GM18867 (cell line): Measurements from ENCODE around the gene S1PR2.
"Not testable (repeated sequence)": the region's sequence is repeated elsewhere in the genome, so short reads cannot be mapped to it uniquely, and the experiment has no call there.

Experiments
- ATAC-seq: cut with Tn5 transposase; IDR thresholded peaks from one replicate; pipeline ENCODE4 v1.9.1; 2021; ENCODE audit warnings: mild to moderate bottlenecking, moderate library complexity; ENCODE audit not compliant: unreplicated experiment

Gene S1PR2

DNA sequence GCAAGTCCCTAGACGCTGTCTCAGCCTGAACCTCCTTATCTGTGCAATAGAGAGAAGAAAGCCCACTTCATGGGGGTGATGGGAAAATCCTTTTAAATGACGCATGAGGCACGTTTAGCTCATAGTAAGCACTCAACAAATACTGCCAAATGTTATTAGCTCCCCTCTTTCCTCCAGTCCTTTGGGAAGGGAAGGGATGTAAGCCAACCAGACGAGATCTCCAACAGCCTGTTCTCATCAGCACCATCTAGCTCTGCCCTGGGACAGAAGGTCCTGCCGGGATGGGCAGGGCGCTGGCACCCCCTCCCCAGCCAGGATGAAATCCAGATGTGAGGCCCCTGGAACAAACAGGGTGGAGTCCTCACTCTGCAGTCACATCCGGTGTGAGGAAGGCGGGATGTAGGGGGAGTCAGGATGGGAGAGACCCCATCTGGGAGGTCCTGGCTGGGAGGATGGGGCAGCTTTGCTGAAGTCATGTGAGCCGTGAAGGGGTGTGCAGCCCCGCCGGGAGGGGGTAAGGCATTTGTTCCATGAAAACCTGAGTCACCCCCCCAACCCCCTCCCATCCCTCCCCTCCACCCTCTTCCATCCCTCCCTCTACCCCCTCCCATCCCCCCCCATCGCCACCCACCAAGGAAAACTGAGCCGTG lies 4.6 kb downstream of the S1PR2 start:
- no peak for ATAC-seq

- no peak for ATAC-seq
Measured at GRCh38 chr19:10226021-10226375, 5.1 kb downstream of the S1PR2 start.

- no peak for ATAC-seq
Measured at GRCh38 chr19:10224337-10224736, 6.8 kb downstream of the S1PR2 start.

- ATAC-seq: no peak
Measured at GRCh38 chr19:10223488-10224213, 7.5 kb downstream of the S1PR2 start.

DNA sequence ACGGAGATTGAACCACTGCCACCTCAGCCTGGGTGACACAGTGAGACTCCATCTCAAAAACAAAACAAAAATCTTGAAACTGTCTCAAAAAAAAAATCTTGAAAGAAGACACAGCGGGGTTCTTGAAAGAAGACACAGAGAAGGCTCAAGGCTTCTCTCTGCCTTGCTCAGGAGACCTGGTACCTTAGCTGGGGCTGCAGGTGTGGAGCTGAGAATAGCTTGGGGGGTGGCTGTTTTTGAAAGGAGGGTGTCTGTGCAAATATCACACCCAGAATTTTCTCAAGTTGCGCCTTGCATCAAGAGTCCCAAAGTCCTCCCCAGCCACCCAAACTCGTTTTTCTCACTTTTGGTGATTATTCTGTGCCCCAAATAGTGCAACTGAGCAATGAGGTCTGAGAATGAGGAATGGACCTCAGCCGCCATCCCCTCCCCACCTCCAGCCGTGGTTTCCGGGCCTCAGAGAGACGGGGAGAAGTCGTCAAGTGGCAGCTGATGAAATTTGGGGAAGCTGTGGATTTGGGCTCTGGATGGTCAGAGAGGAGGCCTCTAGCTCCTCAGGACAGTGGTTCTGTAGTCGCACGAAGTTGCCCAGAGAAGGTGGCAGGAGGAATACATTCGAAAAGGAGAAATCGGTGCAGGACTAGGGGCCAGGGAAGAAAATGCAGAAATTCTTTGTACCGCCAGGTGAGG lies 8.8 kb downstream of the S1PR2 start:
- ATAC-seq: no peak

- ATAC-seq: no peak
Measured at GRCh38 chr19:10220695-10221094, 10.4 kb downstream of the S1PR2 start.

- peak; percentile 66 for ATAC-seq
Measured at GRCh38 chr19:10219678-10220077, 11.5 kb downstream of the S1PR2 start.

GRCh38 chr19:10217085-10217484 lies 14.0 kb downstream of the S1PR2 start:
- ATAC-seq: no peak

- ATAC-seq: no peak
Measured at GRCh38 chr19:10214784-10215183, 16.3 kb downstream of the S1PR2 start.

- ATAC-seq: no peak
Measured at GRCh38 chr19:10211691-10212090, 19.4 kb downstream of the S1PR2 start.

DNA sequence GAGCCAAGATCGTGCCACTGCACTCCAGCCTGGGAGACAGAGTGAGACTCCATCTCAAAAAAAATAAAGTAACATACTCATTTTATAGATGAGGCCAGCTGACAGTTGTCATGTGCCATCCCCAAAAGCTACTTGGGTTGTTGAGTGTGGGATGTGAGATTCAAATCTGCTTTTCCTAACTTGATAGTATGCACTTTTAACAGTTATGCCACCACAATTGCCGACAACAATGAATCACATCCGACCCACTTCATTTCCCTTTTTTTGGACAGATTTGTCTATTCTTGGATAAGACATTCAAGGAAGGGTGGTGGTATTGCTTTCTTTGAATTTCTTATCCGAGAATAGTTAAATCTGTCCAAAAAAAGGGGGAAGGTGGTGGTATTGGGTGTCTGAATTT lies 20.1 kb downstream of the S1PR2 start:
- no peak for ATAC-seq

DNA sequence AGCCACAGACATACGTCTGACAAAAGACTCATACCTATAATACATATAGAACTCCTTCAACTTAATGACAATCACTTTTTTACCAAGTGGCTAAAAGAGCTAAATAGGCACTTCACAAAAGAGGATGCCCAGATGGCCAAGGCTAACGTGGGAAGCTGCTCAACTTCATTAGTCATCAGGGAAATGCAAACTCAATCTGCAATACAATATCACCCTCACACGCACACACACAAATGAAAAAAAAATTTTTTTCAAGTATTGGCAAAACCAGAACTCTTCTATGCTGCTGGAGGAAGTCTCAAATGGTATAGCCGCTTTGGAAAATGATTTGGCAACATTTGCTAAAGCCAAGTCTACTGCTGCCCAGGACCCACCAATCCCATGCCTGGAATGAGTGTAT lies 21.8 kb downstream of the S1PR2 start:
- no peak for ATAC-seq

- no peak for ATAC-seq
Measured at GRCh38 chr19:10207026-10207425, 24.1 kb downstream of the S1PR2 start.

DNA sequence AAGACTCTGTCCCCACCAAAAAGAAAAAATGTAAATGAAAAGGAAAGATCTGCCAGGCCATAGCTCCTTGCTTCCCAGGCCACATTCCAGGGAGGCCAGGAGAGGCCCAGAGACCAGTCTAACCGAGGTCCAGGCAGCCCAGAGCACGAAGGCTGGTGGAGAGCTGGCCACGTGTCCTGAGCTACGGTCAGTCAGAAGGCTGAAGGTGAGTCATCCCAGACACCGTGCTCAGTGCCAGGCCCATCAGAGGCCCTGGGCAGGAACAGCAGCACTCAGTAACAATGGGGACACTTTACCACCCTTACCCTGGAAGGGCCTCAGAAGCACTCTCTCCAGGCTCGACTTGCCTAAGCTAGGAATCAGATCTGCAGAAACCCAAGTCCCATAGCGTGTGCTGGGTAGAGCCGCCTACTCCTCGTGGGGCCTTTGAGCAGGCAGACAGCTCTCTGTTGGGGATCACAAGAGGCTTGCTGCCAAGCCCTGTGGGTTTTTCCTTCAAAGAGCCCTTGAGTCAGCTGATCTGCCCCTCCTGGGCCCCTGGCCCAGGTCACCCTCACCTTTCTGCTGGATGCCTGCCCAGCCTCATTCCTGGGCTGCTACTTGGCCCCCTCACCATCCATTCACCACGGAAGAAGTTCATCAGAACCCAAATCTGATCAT lies 24.8 kb downstream of the S1PR2 start:
- ATAC-seq: no peak

DNA sequence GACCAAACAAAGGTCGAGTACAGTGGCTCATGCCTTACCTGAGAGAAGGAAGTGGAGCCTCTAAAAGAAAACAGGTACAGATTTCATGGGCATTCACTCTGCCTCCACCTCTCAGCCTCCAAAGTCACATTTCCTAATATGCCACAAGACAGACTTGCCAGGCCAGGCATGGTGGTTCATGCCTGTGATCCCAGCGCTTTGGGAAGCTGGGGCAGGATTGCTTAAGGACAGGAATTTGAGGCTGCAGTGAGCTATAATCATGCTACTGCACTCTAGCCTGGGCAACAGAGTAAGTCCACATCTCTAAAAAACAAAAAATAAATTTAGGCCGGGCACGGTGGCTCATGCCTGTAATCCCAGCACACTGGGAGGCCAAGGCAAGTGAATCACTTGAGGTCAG lies 25.5 kb downstream of the S1PR2 start:
- ATAC-seq: no peak

DNA sequence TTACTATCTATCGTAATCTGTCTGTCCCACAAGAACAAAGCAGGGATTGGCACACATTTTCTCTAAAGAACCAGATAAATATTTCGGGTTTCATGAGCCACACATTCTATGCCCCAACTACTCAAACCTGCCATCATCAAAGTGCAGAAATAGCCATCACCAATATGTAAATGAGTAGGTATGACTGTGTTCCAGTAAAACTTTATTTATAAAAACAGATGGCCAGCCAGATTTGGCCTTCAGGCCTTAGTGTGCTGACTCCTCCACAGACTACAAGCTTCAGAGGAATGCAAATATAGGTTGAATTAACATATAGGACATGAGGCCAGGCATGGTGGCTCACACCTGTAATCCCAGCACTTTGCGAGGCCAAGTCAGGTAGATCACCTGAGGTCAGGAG lies 27.4 kb downstream of the S1PR2 start:
- ATAC-seq: no peak

- no peak for ATAC-seq
Measured at GRCh38 chr19:10201176-10201575, 30.0 kb downstream of the S1PR2 start.

GRCh38 chr19:10200101-10200500 lies 31.0 kb downstream of the S1PR2 start:
- ATAC-seq: not testable (repeated sequence)

DNA sequence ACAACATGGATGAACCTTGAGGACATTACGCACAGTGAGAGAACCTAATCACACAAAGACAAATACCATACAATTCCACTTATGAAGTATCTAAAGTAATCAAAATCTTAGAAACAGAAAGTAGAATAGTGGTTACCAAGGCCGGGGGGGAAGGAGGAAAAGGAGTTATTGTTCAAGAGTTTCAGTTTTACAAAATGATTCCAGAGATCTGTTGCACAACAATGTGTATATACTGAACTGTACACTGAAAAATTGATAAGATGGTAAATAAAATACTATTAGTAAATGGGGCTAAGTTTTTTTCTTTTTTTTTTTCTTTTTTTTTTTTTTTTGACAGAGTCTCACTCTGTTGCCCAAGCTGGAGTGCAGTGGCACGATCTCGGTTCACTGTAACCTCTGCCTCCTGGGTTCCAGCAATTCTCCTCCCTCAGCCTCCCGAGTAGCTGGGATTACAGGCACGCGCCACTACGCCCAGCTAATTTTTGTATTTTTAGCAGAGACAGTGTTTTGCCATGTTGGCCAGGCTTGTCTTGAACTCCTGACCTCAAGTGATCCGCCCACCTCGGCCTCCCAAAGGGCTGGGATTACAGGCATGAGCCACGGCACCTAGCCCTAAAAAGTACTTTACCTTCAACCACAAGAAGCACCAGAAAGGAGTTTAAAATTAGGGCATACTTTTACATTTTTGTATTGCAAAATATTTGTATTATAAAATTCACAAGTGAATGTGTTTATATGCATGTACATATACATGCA lies 32.1 kb downstream of the S1PR2 start:
- not testable (repeated sequence) for ATAC-seq

DNA sequence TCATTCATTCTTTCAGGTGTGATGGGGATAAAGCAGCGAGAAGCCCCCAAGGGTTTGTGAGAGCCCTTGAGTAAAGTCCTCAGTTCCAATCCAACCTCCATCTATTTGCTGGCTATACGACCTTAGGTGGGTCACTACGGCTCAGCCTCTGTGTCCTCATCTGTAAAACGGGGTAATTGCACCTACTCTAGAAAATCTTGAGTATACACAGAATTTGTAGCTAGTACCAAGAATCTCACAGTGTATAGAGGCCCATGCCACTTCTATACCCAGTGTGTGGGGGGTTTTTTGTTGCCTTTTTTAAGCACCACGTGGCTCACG lies 36.0 kb downstream of the S1PR2 start:
- ATAC-seq: no peak
